NK-92 (cell line): ENCODE results near the gene DTNB.
"Not testable (repeated sequence)": the region's sequence is repeated elsewhere in the genome, so short reads cannot be mapped to it uniquely, and the experiment has no call there.

Experiments used
- DNase-seq: peaks from one replicate; lab custom pipeline; 2025; ENCODE audit not compliant: unreplicated experiment; lab: John Stamatoyannopoulos, UW

DTNB gene

DNA sequence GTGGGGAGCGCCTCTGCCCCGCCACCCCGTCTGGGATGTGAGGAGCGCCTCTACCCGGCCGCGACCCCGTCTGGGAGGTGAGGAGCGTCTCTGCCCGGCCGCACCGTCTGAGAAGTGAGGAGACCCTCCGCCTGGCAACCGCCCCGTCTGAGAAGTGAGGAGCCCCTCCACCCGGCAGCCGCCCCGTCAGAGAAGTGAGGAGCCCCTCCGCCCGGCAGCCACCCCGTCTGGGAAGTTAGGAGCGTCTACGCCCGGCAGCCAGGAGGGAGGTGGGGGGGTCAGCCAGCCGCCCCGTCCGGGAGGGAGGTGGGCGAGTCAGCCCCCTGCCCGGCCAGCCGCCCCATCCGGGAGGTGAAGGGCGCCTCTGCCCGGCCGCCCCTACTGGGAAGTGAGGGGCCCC lies 39.6 kb downstream of the DTNB start:
- not testable (repeated sequence) for DNase-seq

DNA sequence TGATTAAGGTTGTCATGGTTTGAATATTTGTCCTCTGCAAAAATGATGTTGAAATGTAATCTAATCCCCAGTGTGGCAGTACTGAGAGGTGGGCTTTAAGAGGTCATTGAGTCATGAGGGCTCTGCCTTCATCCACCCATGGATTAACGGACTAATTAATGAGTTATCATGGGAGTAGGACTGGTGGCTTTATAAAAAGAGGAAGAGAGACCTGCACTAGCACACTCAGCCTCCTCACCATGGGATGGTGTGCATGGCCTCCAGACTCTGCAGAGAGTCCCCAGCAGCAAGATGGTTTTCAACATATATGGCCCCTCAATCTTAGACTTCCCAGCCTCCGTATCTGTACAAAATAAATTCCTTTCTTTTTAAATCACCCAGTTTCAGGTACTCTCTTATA lies 41.0 kb downstream of the DTNB start:
- no peak for DNase-seq

- no peak for DNase-seq
Observed at GRCh38 chr2:25624635-25625034, 48.7 kb downstream of the DTNB start.

DNA sequence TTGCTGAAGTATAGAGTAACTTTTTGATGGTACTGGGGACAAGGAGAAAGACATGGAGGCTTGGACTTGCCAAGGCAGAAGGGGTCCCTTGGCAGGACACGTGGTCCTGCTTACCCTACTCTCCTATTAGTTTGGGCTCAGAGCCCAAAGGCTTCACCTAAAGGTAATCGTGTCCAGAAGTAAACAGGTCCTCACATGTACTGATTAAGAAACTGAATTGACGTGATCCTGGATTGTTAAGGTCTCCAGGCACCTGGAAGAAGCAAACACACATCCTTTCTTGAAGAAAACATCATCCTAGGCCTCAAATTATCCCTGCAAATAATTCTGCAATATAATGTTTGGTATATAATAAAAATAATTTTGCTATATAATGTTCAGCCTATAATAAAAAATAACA lies 50.0 kb downstream of the DTNB start:
- DNase-seq, result no peak

GRCh38 chr2:25620711-25621110 lies 52.7 kb downstream of the DTNB start:
- no peak for DNase-seq

DNA sequence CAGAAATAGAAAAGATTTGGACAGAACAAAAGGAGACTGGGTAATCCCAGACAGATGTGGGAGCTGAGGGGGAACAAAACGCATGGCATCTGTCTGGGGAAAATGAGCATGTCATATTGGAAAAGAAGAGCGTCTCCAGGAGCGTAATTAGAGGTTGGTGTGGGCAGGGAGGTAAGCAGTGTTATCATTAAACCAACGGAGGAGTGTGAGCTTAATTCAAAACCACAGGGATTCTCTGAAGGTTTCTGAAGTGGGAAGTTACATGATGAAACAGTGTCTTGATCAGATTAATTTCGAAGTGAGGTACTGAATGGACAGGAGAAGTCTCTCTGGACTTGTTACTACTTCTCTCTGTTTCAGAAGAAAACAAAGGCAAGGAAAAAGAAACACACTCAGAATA lies 53.3 kb downstream of the DTNB start:
- no peak for DNase-seq

DNA sequence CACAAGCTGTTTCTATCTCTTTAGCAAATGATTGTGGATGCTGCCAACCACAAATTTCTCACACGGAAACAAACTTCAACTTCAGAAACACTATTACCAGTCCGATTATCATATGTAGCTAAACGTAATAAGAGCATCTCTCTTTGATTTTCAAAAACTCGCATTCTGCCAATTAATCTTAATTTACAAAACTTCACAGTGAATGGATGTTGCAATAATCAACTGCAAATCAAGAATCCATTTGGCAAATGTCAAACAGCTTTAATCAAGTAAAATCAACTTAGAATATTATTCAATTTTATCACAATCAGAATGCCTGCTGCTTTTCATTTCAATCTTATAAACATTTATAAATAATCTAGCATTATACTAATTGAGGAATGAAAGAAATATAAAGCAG lies 54.2 kb downstream of the DTNB start:
- DNase-seq, result no peak

GRCh38 chr2:25618676-25619075 lies 54.7 kb downstream of the DTNB start:
- DNase-seq, result no peak

GRCh38 chr2:25617948-25618646 lies 55.3 kb downstream of the DTNB start:
- DNase-seq, result no peak

- DNase-seq, result no peak
Observed at GRCh38 chr2:25615920-25616319, 57.5 kb downstream of the DTNB start.

GRCh38 chr2:25615386-25615785 lies 58.0 kb downstream of the DTNB start:
- no peak for DNase-seq

DNA sequence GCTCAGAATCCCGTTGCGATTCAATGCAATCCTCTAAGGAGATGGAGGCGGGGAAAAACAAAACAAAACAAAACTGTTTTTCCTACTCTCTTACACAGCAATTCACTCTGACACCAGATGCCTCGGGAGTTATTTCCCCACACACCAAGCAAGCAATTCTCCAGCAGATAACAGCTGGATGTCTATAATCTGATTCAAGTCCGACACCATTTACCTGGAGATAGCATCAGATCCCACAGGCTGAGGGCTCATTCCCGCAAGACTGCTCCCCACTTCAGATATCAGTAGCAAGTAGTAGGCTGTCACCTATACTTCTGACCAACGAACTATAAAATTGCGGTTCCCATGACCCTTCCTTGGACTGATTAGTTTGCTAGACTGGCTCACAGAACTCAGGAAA lies 58.7 kb downstream of the DTNB start:
- DNase-seq, result no peak

DNA sequence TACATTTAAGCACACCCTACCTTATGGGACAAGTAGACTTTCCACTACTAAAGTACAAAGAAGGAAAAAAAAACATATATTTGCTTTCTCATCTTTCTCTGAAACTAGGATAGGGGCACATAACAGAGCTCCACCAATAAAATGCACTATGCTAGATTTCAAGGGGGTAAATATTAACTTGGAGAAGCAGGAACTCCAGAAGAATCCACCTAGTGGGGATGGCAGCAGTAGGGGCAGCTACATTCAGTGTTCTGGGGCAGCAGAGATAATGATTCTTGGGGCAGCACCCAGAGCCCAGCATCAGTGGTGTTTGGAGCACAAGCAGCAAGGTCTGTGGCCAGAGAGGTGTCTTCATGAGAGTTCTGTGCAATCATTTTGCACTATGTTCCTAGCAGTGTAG lies 64.7 kb downstream of the DTNB start:
- DNase-seq, result no peak

DNA sequence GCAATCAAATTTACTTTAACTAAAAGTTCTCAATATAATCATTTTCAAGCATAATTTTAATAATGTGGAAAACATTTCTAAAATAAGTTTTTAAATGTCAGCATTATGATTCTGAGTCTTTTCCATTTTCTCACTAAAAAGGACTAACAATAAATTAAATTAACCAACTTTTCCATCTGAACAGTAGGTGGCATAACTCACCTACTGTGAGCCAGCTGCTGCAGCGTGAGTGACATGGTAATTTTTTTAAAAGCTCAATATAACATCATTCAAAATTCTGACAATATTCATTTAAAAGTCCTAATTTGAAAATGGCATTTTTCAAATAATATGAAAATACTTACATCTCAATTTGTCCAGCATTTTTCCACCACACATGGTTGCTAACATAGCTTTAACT lies 66.5 kb downstream of the DTNB start:
- DNase-seq, result no peak

- no peak for DNase-seq
Observed at GRCh38 chr2:25602333-25602723, 71.0 kb downstream of the DTNB start.

- not testable (repeated sequence) for DNase-seq
Observed at GRCh38 chr2:25601711-25602332, 71.6 kb downstream of the DTNB start.

DNA sequence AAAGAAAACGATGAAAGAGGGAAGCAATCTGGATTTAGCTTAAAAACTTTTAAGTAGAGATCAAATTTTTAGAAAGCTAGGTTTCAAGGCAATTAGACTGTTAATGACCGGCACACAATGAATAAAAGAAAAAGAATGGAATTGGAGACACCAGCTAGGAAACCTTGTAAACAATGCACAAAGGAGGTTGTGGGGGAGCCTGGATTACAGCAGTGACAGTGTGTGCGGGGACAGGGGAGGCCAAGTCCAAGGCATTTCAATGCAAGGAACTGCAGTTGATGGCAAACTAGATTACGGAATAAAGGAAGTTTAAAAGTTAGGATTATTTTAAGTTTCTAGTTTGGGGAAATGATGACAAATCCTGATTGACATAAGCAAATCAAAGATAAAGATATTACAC lies 74.5 kb downstream of the DTNB start:
- no peak for DNase-seq

- DNase-seq, result no peak
Observed at GRCh38 chr2:25598332-25598731, 75.0 kb downstream of the DTNB start.

GRCh38 chr2:25597881-25598280 lies 75.5 kb downstream of the DTNB start:
- no peak for DNase-seq

DNA sequence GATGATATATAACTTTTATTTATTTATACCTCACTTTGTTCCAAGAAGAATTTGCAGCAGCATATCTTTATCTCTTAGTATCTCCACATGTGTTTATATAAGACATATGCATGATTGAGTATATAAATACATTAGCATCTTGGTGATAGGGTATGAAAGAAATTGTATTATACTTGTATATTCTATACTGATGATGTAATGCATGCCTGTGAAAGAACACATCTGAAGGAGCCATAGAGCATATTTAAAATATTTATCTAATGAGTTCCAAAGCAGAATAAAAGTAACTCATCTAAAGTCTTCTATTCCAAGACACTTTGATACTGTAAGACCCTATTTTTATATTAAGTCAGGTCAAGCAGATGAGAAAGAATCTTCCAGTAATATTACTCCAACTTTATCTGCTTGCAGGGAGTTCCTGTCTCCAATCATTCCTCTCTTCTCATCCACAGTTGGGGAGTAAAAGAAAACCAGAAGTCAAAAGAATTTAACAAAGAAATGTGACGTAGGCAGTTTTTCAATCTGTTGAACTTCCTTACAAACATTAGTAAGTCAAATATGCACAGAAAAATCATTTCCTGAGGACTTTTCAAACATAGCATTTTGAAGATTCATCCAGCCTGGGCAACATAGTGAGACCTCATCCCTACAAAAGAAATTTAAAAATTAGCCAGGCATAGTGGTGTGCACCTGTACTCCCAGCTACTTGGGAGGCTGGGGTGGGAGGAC lies 76.7 kb downstream of the DTNB start:
- no peak for DNase-seq

DNA sequence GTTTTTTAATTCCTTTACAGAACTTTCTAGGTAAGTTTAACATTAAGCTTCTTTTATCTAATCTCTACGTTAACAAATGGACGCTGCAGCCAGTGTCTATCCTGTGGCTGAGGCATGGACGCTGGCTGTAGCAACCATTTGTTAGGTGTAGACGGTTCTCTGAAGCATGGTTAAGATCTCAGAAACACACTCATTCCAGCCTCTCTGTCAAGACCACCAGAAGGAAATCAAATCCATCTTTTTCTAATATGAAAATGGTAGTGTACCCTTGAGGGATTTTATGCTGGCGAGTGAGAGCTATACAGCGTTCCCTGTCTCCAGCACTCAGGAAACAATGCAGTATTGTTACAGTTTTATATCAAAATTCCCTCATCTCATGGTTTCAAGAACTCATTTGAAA lies 78.0 kb downstream of the DTNB start:
- DNase-seq, result no peak

GRCh38 chr2:25594991-25595390 lies 78.4 kb downstream of the DTNB start:
- DNase-seq, result no peak
